PC-3 (cell line): ENCODE results near the gene FTO. TPM values are rescaled to one million over a fixed set of nuclear protein-coding genes. Genes with fewer than 3 reads are reported as not detected.

Experiments used
- ATAC-seq: fragments of 200-7000 bp; cut with Tn5 transposase; 2 replicates; pipeline ENCODE4 v1.9.1; 2020; ENCODE audit warnings: mild to moderate bottlenecking, moderate library complexity
- BruUV-seq: library from RNA; stranded (reverse); fragments of 400-500 nt; replicated peaks from 2 replicates; lab custom pipeline; 2021; lab: Mats Ljungman, UMichigan
- CTCF ChIA-PET: fragments of 300-600 bp; sonication (Branson Sonifier 250); formaldehyde crosslinking; loops from one replicate; lab custom pipeline; 2022; ENCODE audit warnings: antibody characterized with exemption; lab: Charles Lee
- POLR2A ChIA-PET: fragments of 300-600 bp; sonication (Branson Sonifier 250); formaldehyde crosslinking; loops from one replicate; lab custom pipeline; 2022; ENCODE audit warnings: antibody characterized with exemption; ENCODE audit not compliant: unreplicated experiment; lab: Charles Lee
- DNase-seq: peaks from one replicate; pipeline ENCODE4 v3.0.0-alpha.2; 2015
- H2AFZ ChIP-seq: fragments of 300-600 bp; sonication (generic); 2 replicates; pipeline ENCODE4 v1.6.0; 2016; ENCODE audit warnings: antibody characterized with exemption, low read length
- H3F3A ChIP-seq: fragments of 300-600 bp; sonication (generic); one replicate; pipeline ENCODE4 v1.6.0; 2017; ENCODE audit warnings: antibody characterized with exemption, low read length, control low read depth, mild to moderate bottlenecking; ENCODE audit not compliant: unreplicated experiment
- H3K27ac ChIP-seq: fragments of 300-600 bp; sonication (generic); 2 replicates; pipeline ENCODE4 v1.5.1; 2016; ENCODE audit warnings: mild to moderate bottlenecking, low read length
- H3K27me3 ChIP-seq: fragments of 300-600 bp; sonication (generic); 2 replicates; pipeline ENCODE4 v1.6.1; 2016; ENCODE audit warnings: low read length, mixed read lengths
- H3K36me3 ChIP-seq: fragments of 300-600 bp; sonication (generic); 2 replicates; pipeline ENCODE4 v1.6.1; 2016; ENCODE audit warnings: low read depth, mixed run types, low read length, mixed read lengths
- H3K4me1 ChIP-seq: fragments of 300-600 bp; sonication (generic); 2 replicates; pipeline ENCODE4 v1.5.1; 2016; ENCODE audit warnings: low read length; ENCODE audit not compliant: insufficient read depth
- H3K4me2 ChIP-seq: fragments of 300-600 bp; sonication (generic); 2 replicates; pipeline ENCODE4 v1.6.0; 2016; ENCODE audit warnings: low read length
- H3K4me3 ChIP-seq: fragments of 300-600 bp; sonication (generic); 2 replicates; pipeline ENCODE4 v1.5.1; 2016; ENCODE audit warnings: mild to moderate bottlenecking, low read length, mixed read lengths
- H3K79me2 ChIP-seq: fragments of 300-600 bp; sonication (generic); 2 replicates; pipeline ENCODE4 v1.6.1; 2017; ENCODE audit warnings: low read length, mixed read lengths
- H3K9ac ChIP-seq: fragments of 300-600 bp; sonication (generic); 2 replicates; pipeline ENCODE4 v1.6.0; 2016; ENCODE audit warnings: mild to moderate bottlenecking, low read length
- H3K9me2 ChIP-seq: fragments of 300-600 bp; sonication (generic); replicated peaks from 2 replicates; pipeline ENCODE4 v1.6.1; 2016; ENCODE audit warnings: mixed run types, low read length, mixed read lengths
- H3K9me3 ChIP-seq: fragments of 300-600 bp; sonication (generic); 2 replicates; pipeline ENCODE4 v1.6.1; 2016; ENCODE audit warnings: low read length, mixed read lengths
- H4K20me1 ChIP-seq: fragments of 300-600 bp; sonication (generic); 2 replicates; pipeline ENCODE4 v1.6.1; 2016; ENCODE audit warnings: low read length, mixed read lengths
- EZH2 ChIP-seq: fragments of 300-600 bp; sonication (generic); IDR thresholded peaks from one replicate; pipeline ENCODE4 v1.6.1; 2017; ENCODE audit warnings: antibody characterized with exemption, mild to moderate bottlenecking, low read length; ENCODE audit not compliant: unreplicated experiment
- EZH2phosphoT487 ChIP-seq: fragments of 300-600 bp; sonication (generic); IDR thresholded peaks from 2 replicates; pipeline ENCODE4 v1.6.1; 2018; ENCODE audit warnings: mild to moderate bottlenecking, antibody characterized with exemption, low read length, borderline replicate concordance
- intact Hi-C: fragments of 100-400 bp; cut with micrococcal nuclease; formaldehyde crosslinking; loops from 2 replicates; pipeline ENCODE4 v1.9.0; 2023
- total RNA-seq: library from RNA; depleted of rRNA; stranded (reverse); fragments of >200 nt; gene quantifications from 2 replicates; pipeline ENCODE4 v1.2.3, GENCODE V29; 2014
- TF ChIP-seq, protein P1 (sequence below): fragments of 300-600 bp; sonication (generic); conservative IDR thresholded peaks from 2 replicates; pipeline ENCODE4 v1.5.1; 2017; ENCODE audit warnings: antibody characterized with exemption, low read depth, mild to moderate bottlenecking, low read length

Gene FTO
- total RNA-seq, 1 experiment from 2014 or later: 27.0 TPM

DNA sequence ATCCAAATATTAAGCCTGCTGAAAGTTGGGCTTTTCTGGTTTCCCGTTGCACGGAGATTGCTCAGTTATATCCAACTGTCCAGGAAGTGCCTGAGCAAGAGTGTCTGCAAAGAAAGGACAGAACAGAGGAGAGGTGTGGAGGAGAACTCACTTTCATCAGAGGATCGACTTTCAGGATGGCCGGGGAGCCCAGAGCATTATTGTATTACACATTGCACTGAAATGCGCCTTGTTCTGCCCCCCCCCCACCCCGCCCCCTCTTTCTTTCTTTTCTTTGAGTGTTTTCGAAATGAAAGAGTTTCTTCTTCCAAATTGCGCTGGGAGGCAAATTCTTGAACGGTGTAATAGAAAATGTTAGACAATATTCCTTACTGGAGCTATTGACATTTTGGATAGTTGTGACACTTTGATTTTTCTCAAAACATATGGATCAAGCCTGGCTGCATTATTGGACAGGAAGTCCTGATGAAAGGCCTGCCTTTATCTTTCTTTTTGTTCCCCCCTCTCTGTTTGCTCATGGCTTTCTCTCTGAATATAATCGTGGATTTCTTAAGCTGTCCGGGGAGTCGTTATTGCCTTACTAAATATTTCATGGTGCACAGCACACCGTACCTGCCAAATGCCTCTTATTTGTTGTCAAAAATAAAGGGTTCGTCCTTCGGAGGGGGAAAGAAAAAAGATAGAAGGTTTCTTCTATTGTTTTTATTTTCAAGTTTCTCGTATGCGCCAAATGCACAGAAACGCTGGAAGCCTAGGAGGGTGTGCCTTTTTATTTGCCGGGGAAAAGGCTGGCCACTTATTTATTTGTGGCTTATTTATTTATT is 471.8 kb downstream of the FTO start:
- Histone ChIP-seq H3K79me2 (no peaks in the 10 kb centered on the region), H3F3A (no peaks in the 10 kb centered on the region), H3K4me2 (no peak overlapping the region), H3K9ac (no peak overlapping the region), H3K27me3 (peaks cover 64% of the 10 kb centered on the region), H3K4me1 (no peaks in the 10 kb centered on the region), H2AFZ (no peak overlapping the region), H4K20me1 (no peaks in the 10 kb centered on the region), H3K27ac (no peak overlapping the region), H3K36me3 (no peaks in the 10 kb centered on the region), H3K4me3 (no peak overlapping the region), H3K9me2 (no peaks in the 10 kb centered on the region), H3K9me3 (no peaks in the 10 kb centered on the region)
- DNase-seq (no peak), ATAC-seq (no peak)
- ChIA-PET CTCF (no interaction called here), POLR2A (interaction anchor here (0.7 kb wide), 1 partner anchor 23 kb away, joined by 3 read pairs; no protein-coding TSS in a partner anchor)
- BruUV-seq: no TSS peak
- TF ChIP-seq EZH2 (no peak), EZH2phosphoT487 (no peak)
- TF ChIP-seq, protein P1, sequence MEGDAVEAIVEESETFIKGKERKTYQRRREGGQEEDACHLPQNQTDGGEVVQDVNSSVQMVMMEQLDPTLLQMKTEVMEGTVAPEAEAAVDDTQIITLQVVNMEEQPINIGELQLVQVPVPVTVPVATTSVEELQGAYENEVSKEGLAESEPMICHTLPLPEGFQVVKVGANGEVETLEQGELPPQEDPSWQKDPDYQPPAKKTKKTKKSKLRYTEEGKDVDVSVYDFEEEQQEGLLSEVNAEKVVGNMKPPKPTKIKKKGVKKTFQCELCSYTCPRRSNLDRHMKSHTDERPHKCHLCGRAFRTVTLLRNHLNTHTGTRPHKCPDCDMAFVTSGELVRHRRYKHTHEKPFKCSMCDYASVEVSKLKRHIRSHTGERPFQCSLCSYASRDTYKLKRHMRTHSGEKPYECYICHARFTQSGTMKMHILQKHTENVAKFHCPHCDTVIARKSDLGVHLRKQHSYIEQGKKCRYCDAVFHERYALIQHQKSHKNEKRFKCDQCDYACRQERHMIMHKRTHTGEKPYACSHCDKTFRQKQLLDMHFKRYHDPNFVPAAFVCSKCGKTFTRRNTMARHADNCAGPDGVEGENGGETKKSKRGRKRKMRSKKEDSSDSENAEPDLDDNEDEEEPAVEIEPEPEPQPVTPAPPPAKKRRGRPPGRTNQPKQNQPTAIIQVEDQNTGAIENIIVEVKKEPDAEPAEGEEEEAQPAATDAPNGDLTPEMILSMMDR: no peak
- intact Hi-C loops: no loop called here

DNA sequence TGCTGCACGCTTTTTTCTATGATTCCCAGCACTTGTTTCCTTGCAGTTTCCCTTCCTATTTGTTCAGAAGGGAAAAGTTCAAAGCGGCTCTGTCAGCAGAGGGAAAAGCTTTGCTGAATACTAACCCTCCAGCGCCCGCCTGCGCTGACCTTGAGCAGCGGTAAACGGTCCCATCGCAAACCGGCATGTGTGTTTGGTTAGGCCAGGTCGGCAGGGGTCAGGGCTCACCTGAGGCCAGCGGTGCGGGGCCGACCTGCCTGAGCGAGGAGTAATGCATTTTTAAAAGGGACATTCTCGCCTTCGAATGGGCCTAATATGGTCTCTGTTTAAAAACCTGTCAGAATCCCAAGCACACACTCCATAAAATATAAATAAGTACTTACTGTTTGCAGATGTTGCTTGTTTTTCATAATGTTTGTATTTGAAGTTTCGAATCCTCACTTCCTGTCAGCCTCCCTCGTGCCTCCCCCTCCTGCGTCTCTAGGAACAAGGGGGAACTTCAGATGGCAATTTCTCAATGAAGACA is 472.5 kb downstream of the FTO start:
- Histone ChIP-seq H4K20me1 (no peaks in the 10 kb centered on the region), H3K27ac (no peak overlapping the region), H3K9me2 (no peaks in the 10 kb centered on the region), H3K4me1 (no peaks in the 10 kb centered on the region), H3K36me3 (no peaks in the 10 kb centered on the region), H3K4me3 (no peak overlapping the region), H3F3A (no peaks in the 10 kb centered on the region), H3K27me3 (peaks cover 58% of the 10 kb centered on the region), H3K4me2 (no peak overlapping the region), H3K9me3 (no peaks in the 10 kb centered on the region), H3K79me2 (no peaks in the 10 kb centered on the region), H3K9ac (no peak overlapping the region), H2AFZ (no peak overlapping the region)
- ChIA-PET CTCF (no interaction called here), POLR2A (no interaction called here)
- no peak for DNase-seq
- no peak for ATAC-seq
- intact Hi-C loops: no loop called here
- BruUV-seq: no TSS peak
- TF ChIP-seq, protein P1: no peak
- TF ChIP-seq EZH2phosphoT487: no peak
